ENCODE data around the gene NFIB. TPM values are rescaled to one million over a fixed set of nuclear protein-coding genes. Genes with fewer than 3 reads are reported as not detected.

NFIB gene
- 84.4 TPM for polyA plus RNA-seq (ENCODE audit: insufficient read length)

DNA sequence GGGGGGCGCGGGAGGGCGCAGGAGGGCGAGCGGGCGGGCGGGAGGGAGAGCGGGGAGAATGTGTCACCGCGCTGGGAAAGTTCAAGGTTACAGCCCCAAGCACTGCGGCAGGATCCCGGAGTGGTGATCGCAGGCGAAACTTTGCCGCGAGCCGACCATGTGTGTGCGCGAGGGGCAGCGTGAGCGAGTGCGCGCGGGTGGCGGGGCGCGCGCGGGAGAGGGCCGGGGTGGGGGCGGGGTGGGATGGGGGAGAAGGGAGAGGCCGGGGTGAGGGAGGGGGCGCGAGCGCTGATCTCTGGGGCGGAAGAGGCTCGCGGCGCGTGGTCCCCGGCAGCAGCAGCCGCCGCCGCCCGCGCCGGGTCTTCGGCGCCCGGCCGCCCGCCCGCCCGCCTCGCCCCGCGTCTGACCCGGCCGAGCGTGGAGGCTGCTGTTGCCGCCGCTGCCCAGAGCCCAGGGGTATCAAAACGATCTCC is at the start of gene NFIB:
NFIB (minus strand) TSS at position 191 of the 473 bp plus-strand sequence. CDS start 630 bp downstream, outside the sequence.
- peak; percentile 73 for DNase-seq

DNA sequence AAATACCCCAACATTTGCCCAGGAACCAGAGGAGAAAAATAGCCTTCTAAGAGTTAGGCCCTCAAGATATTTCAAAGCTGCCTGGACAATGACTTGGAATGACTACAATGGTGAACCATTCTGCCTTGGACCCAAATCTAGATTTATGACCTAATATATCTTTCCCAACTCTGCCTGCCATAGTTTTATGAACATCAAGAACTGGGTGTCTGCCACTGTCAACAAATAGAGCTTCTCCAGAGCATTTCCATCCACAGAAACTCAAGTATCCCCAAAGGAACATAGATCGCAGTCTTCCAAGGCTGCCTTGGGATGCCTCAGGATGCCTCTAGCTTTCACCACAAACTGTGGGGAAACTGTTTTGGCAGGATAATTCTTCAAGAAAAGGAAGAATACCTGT is 48.2 kb upstream of the NFIB start:
- no peak for DNase-seq

DNA sequence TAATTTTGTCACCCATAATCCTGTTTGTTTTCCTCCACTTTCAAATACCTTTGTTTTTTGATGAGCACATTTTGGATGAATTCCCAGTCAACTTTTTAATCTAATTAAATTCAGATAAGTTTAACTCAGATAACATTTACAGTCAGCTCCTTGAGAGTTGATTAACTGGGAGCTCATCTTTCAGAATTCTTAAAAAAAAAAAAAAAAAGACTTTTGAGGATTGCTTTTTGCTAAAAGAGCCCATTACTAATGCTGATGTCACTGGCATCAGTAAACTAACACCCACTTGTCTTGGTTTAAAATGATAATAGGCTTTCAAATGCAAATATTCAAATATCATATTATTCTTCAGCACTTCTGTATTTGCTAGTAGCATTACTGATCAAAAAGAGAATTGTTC is 47.1 kb upstream of the NFIB start:
- DNase-seq: no peak

DNA sequence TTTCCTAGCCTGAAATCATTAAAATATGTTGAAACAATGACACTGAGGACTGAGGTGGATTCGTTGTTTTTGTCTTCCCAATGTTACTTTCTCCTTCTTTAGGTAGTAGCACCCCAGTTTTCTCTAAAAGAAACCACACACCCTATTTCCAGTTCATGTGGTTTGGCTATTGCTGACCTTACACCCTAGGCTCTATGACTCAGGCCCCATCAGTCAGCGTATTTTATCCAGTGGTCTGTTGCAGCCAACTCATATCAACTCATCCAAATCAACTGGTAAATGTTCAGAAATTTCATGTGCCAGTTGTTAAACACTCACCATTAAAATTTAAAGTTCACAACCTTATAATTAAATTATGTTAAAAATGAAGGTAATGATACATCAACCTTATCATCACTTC is 44.6 kb upstream of the NFIB start:
- no peak for DNase-seq

DNA sequence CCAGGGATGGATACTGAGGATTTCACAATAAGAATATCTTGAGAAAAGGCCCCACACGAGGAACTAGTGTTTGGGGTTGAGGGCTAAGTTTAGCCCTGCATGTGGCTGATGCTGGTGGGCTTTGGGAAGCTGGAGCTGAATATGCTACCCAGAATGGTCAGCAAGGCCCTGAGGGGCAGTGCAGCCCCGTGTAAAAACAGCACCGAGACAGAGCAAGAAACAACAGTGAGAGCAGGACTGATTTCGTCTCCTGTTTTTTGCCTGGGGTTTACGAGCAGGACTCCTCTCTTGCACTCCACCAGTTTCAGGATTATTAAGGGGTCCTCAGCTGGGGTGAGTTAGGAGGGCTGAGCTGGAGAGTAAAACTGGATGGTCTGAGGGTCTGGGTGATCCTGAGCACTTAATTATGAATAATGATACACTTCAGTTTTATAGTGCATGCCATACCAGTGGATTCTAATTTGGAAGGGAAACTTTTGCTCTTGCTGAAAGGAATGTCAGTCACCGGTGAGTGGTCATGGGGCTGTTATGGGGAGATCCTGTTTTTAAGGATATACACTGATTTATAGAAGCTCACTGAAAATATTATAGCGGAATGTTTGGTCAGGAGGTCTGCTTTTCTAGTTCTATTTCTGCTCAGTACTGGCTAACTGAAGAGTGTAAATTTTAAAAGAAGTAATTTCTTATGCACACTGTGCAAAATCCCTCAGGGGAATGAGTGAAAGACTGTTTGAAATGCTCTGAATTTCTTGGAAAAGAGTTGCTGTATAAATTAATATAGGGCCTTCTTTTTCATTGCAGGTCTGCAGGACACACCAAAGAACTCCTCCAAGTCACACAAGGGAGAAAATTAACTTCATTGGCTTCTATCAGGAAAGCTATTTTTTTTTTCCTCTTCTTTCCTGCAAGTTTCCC is 42.7 kb upstream of the NFIB start:
- DNase-seq: no peak

DNA sequence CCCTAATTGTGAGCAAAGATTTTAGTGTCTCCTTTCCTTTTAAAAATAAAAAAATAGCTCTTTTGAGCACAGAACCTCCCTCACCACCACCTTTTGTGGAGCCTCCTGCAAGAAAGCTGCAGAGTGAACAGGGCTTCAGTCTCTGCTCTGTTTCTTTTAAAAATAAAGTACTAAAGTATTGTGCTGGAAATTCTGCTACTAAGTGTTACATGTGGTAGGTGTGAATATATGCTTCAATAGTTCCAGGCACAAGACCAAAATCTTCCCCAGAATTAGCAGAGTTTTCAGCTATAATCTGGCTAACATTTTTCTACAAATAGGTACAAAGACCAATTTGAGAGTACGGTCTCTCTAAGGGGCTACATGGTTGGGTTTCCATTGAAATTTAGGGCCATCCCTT is 40.3 kb upstream of the NFIB start:
- DNase-seq: no peak

DNA sequence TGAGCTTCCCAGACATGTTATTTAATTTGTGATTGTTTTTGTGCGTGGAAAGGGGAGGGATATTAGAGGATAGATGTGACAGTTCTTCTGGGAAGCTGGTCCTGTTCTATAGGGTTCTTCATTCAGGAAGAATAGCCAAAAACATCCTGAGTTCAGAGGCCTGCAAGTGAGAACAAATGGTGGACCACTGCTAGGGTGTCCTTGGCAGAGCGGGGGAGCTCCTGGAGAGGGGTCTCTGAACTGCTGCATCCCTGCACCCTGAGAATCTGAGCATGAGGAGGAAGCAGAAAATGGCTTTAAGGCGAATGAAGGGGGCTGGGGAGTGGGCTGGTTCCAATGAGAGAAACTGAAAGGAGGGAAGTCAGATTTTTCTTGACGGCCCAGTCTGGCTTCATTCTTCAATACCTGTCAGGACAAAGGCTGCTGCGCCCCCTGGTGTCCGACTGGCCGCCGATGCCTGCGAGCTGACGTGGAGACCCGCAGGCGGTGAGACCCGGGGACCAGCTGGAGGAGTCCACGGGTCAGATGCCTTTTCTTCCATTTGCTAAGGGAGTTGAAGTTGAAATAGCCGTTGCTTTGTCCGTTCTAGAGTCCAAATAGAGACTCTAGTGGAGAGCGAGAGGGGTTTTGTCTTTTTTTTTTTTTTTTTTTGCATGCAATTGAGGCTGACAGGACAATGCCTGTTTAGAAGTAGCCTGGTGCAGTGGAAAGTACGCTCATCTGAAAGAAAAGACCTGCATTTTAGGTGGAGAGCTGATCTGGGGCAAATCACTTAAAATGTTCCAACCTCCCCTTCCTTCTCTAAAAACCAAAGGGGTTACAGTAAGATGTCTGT is 39.5 kb upstream of the NFIB start:
- DNase-seq: peak; percentile 95

DNA sequence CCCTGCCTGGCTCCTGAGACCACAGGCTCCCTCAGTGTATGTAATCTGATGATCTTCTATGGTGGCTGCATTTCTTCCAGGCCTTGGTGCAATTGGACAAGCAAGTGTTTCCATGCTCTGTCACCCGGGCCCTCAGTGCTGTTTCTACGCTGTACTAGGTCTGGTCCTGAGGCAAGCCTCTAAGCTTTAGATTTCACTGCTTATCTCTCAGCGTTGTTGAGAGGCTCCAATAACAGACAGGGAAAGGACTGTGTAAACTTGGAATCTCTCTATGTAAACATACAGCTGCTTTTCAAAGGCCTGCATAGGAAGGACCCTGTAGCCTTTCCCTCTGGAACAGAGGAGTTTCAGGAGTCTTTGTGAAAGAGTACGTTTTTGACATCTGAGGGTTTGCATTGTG is 38.6 kb upstream of the NFIB start:
- no peak for DNase-seq

DNA sequence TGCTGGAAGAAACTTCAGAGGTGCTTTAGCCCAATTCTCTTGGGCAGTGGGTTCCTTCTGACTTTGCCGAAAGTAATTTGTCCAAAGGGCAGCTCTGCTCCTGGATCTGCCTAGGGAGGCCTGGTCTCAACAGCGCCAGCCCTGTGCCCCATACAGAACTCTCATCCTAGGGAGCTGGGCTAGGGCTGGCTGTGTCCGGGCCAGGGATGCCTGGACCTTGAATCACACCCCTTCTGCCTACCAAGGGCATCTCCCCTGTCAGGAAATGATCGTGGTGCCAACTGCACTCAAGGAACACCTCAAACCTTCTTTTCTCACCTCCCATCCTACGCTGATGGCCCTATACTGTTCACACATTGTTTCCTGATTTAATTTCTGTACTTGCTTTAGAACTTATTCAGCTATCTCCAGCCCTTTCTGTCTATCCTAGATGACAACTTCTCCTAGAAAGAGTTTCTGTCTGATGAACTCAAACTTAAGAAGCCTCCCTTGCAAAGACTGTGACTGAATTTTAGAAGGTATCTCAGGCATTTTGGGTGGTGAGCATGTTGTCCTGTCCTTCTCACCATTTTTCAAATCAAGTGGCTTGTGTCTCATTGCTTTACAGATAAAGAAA is 37.4 kb upstream of the NFIB start:
- DNase-seq: no peak

DNA sequence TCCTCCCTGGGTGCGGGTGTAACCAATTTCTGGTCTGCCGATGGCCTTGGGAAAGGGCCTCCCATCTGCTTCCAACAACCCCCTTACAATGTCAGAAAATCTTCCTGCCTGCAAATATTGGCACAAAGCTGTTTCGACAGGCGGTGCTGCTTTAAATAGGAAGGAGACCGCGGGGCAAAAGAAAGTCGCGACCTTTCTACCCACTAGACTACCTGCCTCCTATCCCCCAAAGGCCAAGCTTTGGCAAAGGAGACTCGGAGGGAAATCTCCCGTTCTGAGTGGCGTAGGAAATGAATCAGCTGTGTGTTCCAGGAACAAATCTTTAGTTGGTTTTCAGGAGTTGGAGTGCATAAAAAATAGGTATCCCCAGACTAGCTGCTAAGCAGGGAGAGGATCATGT is 36.8 kb upstream of the NFIB start:
- DNase-seq: peak; percentile 49

DNA sequence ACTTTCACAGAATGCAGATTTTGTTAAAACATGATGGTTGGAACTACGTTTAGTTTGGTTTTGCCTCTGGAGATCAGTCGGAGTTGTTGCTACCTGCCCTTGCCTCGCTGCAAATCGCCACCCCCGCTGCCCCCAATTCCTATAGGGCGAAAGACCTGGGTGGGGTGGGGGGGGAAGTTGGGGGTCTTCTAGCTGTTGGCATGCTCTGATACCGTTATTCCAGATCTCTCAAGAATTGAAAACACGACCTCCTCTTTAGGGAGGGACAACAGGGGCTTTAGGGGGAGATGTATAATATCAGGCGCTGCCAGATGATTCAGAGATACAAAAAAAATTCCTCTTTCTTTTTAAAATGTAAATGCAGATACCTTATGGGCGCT is 36.4 kb upstream of the NFIB start:
- no peak for DNase-seq

DNA sequence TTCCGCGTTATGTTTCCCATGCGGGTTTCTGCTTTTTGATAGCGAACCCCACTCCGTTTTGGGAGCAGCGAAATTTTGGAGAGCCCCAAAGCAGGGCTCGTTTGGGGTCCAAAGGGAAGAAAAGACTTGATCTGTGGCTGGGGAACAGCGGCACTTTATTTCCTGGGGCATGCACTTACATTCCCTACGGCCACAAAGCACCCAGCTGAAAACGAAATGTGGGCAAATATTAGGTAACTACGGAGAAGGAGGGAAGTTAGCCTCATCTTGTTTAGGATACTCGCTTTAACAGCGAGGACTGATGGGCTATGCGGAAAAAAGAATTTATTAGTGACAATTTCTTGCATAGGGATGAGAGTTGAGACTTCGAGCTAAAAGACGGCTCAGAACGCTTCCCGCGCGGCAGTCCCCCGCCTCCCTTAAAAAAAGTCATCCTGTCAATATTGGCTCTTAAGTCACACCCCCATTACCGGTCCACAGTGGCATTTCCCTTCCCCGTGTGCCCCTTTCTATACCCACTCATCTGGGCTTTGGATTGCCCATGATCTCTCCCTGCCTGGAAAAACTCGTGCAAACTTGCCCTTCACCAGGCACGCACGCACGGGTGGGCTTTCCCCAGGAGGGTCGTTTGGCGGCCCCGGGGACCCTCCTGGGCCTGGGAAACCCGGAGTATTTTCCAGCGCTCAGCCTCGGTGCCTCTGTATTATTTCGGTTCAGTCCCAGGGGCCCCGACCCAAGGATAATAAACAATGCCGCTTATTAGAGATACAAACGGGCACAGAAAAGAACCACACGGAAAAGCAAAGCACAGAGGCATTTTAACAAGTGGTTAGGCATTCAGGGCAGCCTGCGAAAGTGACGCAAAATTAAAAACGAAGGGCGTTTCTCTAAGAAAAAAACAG is 35.8 kb upstream of the NFIB start:
- DNase-seq: peak; percentile 67

DNA sequence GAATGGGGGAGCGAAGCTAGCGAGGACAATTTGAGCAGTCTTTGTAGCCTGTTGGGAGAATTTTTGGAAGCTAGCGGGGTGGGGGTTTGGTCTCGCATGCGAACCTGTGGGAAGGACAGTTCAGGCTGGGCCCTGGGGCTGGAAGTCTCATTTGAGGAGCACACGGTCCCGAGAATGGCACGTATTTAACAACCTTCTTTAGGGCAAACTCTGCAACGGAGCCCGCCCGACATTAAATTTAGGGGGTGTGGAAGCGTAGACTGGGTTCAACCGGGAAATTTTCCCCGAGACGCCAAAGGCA is 35.2 kb upstream of the NFIB start:
- DNase-seq: no peak

DNA sequence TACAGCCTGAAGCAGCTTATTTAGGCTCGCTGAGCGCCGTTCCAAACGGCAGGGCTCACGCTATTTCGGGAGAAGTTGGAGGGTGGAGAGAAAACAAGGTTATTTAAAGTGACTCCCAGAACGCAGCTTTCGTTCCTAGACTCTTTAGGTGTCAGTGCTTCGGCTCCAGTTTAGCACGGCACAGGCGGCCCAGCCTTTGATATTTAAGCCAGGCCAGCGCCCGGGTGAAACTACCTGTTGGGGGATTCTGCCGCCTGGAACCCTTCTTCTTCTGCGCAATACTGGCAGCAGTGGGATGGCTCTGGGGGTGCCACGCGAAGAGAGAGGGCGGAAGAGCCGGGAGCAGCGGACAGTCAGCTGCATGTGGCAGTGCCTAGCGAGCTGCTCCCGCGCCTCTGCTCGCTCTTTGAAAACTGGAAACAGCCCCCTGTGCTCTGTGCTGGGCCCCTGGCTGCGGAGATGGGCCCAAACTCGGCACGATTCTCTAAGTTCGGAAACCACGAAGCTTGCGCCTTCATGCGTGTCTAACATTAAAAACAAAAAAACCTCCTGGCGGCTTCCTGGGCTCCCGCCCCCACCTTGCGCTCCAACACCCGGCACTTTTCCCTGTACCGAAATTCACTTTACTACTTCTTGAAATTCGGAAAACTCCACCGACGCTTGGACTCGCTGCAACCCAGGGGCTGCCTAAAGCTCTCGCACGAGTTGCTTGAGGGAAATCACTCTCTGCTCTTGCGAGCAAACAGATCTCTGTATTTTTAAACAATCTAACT is 34.6 kb upstream of the NFIB start:
- peak; percentile 77 for DNase-seq

DNA sequence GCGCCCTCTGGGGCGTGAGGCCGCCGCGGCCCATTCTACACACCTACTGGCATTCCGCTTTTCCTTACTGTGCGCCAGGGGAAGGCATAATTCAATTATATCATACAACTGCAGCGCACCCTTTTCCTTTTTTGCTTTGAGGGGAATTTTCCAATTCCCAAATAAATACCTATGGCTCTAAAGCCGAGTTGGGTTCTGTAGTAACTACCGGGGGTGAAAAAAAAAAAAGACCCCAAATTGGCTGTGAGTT is 34.1 kb upstream of the NFIB start:
- DNase-seq: no peak

DNA sequence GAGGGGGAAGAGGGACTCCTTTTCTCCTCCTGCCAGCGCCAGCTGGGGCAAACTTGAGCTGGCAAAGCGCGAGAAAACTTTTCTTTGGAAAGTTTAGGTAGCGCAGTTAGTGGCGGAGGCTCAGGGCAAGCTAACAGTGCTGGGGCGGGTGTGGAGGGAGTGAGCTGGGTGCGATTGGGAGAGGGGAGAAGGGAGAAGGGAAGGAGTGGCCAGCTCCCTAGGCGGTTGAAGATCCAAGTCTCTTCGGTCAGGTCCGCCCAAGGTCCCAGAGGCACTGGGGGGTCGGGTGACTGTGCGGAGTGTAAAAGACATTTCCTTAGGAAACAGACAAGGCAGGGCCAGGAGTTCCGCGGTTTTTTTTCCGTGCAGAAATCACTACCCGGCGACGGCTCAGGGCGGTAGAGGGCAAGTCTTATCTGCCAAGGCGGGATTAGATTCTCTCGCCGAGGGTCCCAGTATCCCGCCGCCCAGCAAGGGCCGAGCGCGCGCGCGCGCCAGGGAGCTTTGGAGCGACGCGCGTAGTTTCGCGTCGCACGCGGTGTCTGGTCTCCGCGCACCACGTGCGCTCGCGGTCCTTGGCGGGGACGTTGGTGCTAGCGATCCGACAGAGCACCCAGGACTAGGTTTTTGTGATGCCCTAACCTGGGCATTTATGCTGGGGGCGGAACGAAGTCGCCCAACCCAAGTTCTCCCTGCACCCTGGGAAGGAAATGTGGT is 33.6 kb upstream of the NFIB start:
- peak; percentile 89 for DNase-seq

DNA sequence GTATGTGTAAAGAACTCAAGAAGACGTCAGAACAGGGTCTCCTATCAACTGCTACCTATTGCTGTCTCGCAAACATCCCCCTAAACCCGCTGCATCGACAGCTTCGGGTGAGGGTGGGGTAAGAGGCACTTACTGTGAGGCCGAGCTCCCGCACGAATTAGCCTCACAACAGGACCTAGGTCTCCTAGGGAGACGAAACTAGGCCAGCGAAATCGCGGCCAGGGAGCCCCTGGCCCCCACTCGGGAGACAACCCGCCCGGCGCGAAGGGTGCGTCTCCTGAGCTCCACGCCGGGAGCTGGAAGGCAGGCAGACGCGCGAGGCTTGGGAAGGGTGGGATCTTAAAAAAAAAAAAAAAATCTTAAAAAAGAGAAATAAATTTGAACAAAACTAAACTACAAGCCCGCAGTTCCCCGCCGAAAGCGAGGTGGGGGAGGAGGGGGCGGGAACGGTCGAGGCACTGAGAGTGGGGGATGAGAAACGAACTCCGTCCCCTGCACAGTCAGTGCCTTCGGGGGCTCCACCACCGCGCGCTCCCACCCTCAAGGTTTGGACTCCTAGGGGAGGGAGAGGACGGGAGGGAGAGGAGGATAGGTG is 33.0 kb upstream of the NFIB start:
- DNase-seq: peak; percentile 85

DNA sequence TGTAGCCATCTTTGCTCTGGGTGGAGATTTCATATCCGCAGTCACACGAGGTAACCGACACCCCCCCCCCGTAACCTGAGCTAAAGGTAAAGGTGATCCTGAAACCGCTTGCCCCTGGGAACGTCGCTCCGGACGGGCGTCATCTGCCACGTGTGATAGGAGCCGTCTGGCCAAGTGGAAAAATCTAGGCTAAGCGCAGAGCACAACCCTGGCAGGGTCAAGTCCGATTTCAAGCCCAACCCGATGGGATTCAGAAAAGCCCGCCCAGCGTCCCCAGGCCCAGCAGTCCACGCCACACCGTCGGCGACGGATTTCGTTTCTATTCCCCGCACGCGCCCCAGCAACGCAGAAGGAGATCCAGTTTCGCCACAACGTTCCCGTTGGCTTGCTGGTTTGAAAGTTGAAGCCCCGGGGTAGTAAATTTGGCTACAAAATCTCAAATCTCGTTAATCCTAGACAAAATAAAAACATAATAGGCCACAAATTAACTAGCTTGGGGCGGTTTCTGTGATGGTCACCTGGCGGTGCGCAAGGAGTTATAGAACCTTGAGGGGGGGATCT is 32.4 kb upstream of the NFIB start:
- DNase-seq: peak; percentile 71

DNA sequence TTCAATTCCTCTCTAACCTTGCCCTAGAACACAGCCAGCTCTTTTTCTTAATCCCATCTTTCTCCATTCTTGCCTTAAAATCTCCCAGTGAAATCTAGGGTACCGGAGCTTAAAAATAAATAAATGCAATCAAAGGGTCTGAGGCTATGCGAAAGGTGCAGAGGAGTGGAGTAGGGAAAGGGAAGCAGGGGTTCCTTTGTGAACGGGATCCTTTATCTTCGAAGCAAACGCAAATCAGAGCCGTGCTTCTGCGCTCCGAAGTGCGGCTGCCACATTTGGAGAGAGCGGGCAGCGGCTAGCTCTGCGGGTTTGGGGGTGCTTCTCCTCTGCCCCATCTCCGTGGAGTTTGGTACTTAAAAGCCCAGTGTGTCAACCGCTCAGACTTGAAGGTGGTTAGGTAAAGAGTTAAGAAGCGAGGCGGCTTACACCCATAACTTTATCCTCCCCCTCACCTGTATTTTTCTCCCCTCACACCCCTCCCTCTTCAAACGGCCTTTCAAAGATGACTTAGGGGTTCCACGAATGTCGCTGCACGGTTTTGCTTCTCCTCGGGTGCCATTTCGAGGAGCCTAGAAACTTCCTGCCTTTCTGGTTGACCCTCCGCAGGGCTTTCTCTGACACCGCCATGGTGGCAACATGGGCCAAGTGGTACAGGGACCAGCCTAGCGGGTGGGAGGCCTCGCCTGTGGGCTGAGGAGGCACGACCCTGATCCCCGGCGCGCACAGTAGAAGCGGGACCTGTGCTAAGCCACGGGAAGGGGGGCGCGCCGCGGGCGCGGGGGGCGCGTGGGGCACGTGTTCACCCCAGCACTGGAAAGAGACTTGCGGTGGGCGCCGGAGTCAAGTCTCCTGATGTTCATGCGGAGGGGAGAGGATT is 31.7 kb upstream of the NFIB start:
- DNase-seq: no peak
